Ishikawa (cell line): ENCODE data around the gene MAML1.

Experiments used
- CREB1 ChIP-seq: IDR thresholded peaks from 2 replicates; pipeline ENCODE4 v1.6.1; 2012; ENCODE audit warnings: low read depth
- EGR1 ChIP-seq: IDR thresholded peaks from 2 replicates; pipeline ENCODE4 v1.6.1; 2012
- EP300 ChIP-seq: IDR thresholded peaks from 2 replicates; pipeline ENCODE4 v1.6.1; 2012; ENCODE audit warnings: borderline replicate concordance
- FOXM1 ChIP-seq: IDR thresholded peaks from 2 replicates; pipeline ENCODE4 v1.6.1; 2012; ENCODE audit warnings: low read depth, borderline replicate concordance
- RAD21 ChIP-seq: IDR thresholded peaks from 2 replicates; pipeline ENCODE4 v1.6.1; 2012; ENCODE audit warnings: low read depth
- TAF1 ChIP-seq: IDR thresholded peaks from 2 replicates; pipeline ENCODE4 v1.6.1; 2012; ENCODE audit warnings: low read depth, mild to moderate bottlenecking
- TCF12 ChIP-seq: IDR thresholded peaks from 2 replicates; pipeline ENCODE4 v1.6.1; 2012; ENCODE audit warnings: low read depth
- TEAD4 ChIP-seq: IDR thresholded peaks from 2 replicates; pipeline ENCODE4 v1.6.1; 2012
- YY1 ChIP-seq: IDR thresholded peaks from 2 replicates; pipeline ENCODE4 v1.6.1; 2012; ENCODE audit warnings: low read depth
- ZBTB7A ChIP-seq: IDR thresholded peaks from 2 replicates; pipeline ENCODE4 v1.6.1; 2012; ENCODE audit warnings: low read depth
- TF ChIP-seq, protein P1 (sequence below): IDR thresholded peaks from 2 replicates; pipeline ENCODE4 v1.6.1; 2012
- TF ChIP-seq, protein P2 (sequence below): IDR thresholded peaks from 2 replicates; pipeline ENCODE4 v1.6.1; 2012; ENCODE audit warnings: low read depth, mild to moderate bottlenecking

DNA sequence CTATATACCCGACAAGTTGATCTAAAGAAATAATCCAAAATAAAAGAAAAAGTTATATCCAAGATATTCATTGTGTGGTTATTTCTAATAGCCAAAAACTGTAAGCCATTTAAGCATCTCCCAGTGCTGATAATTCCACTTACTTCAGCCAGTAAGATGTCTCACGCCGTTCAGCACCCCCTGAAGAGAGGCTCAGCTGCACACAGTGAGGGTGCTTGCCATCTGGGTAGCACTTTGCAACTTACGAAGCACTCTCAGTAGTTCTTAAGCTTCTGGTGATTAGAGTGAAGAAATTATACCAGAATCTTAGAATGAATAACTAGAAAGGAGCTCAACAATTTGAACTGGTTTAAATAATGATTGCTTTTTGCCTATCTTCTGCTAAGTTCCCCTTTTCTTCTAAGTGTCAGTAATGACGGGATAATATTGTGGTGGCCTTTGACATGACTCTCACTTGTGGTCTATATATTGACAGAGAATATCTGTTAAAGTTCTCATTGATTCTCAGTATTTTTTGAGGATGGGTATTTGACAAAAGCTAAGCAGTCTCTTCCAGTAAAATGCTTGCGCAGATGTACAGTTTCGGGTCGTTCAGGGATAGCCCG lies 35.0 kb downstream of the MAML1 start:
- TF ChIP-seq ZBTB7A (no peak), TEAD4 (no peak), RAD21 (no peak), CREB1 (no peak), EP300 (no peak), FOXM1 (no peak), TCF12 (no peak), YY1 (no peak), EGR1 (no peak), TAF1 (no peak)
- TF ChIP-seq, protein P1, sequence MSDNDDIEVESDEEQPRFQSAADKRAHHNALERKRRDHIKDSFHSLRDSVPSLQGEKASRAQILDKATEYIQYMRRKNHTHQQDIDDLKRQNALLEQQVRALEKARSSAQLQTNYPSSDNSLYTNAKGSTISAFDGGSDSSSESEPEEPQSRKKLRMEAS = no peak
- TF ChIP-seq, protein P2, sequence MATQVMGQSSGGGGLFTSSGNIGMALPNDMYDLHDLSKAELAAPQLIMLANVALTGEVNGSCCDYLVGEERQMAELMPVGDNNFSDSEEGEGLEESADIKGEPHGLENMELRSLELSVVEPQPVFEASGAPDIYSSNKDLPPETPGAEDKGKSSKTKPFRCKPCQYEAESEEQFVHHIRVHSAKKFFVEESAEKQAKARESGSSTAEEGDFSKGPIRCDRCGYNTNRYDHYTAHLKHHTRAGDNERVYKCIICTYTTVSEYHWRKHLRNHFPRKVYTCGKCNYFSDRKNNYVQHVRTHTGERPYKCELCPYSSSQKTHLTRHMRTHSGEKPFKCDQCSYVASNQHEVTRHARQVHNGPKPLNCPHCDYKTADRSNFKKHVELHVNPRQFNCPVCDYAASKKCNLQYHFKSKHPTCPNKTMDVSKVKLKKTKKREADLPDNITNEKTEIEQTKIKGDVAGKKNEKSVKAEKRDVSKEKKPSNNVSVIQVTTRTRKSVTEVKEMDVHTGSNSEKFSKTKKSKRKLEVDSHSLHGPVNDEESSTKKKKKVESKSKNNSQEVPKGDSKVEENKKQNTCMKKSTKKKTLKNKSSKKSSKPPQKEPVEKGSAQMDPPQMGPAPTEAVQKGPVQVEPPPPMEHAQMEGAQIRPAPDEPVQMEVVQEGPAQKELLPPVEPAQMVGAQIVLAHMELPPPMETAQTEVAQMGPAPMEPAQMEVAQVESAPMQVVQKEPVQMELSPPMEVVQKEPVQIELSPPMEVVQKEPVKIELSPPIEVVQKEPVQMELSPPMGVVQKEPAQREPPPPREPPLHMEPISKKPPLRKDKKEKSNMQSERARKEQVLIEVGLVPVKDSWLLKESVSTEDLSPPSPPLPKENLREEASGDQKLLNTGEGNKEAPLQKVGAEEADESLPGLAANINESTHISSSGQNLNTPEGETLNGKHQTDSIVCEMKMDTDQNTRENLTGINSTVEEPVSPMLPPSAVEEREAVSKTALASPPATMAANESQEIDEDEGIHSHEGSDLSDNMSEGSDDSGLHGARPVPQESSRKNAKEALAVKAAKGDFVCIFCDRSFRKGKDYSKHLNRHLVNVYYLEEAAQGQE = no peak
